GM19467 (cell line): Measurements from ENCODE around the gene IL6ST.
A peak's percentile ranks its signal among the peaks of the same experiment; 100 is the strongest.
"Not testable (repeated sequence)": the region's sequence is repeated elsewhere in the genome, so short reads cannot be mapped to it uniquely, and the experiment has no call there.

Experiments
- ATAC-seq: cut with Tn5 transposase; IDR thresholded peaks from one replicate; pipeline ENCODE4 v1.9.1; 2021; ENCODE audit warnings: mild to moderate bottlenecking, moderate library complexity; ENCODE audit not compliant: unreplicated experiment

The IL6ST gene

DNA sequence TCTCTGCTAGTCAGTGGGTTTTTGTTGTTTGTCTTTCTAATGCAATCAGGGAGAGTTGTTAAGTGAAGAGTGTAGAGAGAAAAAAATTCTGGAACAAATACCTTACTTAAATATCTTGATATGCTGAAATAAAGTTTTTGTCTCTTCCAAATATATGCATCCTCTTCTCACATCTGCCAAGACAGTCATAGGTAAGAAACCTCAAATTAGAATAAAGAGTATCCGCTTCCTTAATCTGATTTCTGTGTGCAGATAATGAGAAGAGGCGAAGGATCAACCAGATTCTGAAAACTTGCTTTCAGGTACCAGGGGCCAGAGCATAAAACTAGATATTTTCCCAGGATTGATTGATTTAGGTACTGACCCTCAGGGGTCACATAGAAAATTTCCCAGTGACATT, 11.3 kb upstream of the IL6ST start:
- no peak for ATAC-seq

DNA sequence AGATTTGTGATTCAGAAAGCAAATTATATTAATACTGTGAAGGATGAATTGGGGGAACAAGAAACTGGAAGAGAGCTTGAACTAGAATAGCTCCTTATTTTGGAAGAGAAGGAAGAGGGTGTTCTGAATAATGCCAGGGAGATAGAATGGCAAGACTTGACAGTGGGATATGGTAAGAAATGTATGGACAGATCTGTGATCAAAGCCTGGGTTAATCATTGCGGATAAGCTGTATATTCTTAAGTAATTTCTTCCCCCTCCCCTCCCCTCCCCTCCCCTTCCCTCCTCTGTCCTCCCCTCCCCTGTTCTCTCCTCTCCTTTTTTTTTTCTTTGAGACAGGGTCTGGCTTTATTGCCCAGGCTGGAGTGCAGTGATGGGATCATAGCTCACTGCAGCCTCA, 10.1 kb upstream of the IL6ST start:
- no peak for ATAC-seq

DNA sequence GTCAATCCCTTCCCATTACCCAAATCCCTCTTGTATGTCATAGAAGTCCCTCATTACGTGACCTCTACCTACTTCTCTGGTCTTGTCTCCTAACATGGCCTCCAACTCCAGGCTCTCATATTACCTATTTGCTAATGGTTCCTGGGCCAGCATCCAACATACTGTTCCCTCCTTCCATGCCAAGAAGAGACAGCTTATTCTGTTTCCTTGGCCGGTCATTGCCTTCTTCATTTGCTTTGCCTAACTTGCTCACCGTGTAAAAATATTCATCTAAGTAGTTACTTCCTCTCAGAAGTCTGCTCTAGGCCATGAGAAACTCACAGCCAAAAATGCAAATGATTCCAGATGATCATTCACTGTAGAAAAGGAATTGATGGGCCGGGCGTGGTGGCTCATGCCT, 8.9 kb upstream of the IL6ST start:
- no peak for ATAC-seq

DNA sequence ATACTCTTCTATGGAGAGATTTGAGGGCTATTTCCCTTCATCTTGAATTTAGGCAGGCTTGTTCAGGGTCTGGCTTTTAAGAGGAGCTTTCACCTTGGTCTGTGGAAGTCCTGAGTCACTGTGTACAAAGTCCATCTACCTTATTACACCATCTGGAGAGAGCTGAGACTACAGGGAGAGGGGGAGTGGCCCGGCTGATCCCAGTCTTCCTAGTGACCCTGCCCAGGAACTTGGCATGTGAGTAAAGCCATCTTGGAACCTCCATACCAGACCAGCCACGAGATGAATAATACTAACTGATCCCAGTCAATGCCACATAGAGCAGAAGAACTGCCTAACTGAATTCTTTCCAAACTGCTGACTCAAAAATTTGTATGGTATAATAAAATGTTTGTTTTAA, 8.4 kb upstream of the IL6ST start:
- ATAC-seq: no peak

DNA sequence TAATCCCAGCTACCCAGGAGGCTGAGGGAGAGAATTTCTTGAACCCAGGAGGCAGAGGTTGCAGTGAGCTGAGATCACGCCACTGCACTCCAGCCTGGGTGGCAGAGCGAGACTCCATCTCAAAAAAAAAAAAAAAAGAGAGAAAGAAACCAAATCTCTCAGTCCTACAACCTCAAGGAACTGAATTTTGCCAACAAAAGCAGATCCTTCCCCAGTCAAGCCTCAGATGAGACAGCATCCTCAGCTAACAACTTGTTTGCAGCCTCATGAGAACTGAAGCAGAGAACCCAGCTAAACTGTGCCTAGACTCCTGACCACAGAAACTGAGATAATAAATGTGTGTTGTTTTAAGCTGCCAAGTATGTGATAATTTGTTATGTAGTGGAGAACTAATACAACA, 7.5 kb upstream of the IL6ST start:
- ATAC-seq: no peak

DNA sequence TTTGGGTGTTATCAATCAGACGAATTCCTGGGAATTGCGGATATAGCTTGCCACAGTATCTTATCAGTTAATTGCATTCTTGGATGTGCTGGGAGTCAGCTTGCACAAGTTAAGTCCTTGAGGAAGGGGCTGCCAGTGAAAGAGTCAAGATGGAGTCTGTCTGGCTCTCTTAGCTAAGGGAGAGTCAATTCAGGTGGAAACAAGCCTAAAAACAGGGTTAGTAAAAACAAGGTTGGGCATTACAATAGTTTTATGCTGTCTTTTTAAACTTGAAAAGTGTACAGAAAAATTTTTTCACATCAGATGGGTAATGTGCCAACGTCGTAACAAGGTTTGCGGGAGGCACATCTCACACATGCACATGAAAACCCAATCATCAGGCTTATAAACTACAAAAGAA, 5.5 kb upstream of the IL6ST start:
- not testable (repeated sequence) for ATAC-seq

DNA sequence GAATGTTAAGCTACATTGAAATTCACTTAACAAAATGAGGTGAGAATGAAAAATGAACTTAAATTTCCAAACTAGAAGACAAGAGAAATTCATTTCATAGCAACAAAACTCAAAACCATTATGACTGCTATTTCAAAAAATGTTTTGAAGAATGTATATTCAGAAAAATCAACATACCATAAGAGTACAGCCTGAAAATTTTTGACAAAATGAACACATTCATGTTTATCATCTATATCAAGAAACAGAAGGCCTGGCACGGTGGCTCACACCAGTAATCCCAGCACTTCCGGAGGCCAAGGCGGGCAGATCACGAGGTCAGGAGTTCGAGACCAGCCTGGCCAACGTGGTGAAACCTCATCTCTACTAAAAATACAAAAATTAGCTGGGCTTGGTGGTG, 4.2 kb upstream of the IL6ST start:
- no peak for ATAC-seq

DNA sequence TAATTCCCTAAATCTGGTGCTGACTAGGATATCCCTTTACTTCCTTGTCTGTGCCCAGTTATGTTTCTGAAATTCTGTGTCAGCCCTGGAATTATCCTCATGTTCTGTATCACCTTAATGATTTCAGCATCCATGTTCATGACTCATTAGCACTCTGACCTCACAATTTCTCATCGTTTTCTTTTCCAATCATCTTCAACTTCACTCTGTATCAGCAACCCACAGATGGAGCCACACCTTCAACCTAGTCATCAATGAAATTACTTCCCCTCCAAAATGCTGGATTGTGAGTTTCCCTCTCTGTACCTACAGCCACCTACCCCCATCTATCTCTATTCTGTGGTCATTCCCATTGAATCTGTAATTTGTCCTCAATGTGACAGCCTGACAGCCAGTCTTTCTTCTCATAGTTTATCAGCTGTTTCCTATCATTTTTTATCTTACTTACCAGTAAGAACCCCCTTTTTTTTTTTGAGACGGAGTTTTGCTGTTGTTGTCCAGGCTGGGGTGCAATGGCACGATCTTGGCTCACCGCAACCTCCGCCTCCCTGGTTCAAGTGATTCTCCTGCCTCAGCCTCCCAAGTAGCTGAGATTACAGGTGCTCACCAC, 3.1 kb upstream of the IL6ST start:
- no peak for ATAC-seq

DNA sequence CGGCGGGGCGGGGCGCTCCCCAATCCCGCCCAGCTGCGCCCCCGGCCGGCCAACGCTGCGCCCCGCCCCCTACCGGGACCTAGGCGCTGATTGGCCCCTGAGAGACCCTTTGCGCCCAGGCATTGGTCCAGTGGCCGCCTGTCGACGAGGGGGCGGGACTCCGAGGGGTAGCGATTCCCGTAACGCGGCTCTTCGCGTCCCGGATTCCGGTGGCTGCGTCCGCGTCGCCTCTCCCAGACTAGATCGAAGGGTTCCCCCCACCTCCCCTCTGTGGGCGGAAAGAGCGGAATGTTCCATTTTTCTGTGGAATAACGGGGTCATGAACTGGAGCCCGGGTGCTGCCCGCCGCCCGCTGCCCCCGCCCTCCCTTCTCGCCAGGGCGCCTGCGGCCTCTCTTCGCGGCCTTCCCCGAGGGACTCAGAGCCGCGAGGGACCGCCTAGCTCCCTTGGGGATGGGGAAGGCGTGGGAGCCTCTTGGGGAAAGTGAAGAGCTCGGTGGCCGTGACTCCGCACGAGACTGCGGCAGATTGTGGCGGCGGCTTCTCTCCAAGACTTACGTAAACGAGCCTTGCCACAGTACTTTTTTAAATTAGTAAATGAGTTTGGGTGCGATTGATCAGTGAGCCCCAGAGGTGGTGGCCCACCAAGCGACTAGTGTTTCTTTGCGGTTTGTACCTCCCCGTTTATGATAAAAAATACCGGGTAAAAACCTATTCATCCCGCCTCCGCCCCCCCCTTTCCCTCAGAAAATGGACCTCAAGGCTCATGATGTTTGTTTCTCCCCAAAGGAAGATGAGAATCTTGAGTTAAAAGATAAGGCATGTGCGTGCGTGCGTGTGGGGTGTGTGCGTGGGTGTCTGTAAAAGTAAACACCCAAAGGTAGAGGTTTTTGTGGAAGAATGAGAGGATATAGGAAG, 493 bp upstream of the IL6ST start:
- peak; percentile 90 for ATAC-seq

DNA sequence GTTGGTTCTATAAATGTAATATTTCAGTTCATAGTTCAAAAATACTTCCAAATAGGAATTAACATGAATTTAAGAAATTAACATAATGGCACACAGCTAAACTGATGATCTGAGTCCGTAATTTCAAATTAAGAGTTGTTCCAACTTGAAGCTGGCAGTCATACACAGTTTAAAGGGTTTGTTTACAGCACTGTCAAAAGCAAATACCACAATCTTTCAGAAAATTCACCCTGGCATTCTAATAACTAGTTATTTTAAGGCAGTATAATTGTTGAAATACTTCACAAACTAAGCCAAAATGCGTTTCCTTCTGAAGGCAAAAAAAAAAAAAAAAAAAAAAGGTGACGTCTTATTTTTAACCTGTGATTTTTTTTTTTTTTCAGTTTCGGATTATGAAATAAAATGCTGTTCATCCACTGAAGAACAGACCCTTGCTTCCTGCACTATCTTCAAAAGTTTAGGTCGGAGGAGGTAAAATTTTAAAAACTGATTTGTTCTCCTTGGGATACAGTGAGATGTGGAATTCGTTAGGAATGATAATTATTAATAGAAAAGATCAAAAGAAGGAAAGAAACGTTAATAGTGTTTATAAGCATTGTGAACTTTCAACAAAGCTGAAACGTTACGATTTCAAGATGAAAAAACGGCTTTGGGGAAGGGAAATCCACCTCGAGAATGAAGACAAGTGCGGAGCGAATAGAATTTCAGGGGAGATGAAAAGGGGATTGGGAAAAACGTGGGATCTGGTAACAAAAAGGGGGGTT, 850 bp downstream of the IL6ST start:
- ATAC-seq: no peak

DNA sequence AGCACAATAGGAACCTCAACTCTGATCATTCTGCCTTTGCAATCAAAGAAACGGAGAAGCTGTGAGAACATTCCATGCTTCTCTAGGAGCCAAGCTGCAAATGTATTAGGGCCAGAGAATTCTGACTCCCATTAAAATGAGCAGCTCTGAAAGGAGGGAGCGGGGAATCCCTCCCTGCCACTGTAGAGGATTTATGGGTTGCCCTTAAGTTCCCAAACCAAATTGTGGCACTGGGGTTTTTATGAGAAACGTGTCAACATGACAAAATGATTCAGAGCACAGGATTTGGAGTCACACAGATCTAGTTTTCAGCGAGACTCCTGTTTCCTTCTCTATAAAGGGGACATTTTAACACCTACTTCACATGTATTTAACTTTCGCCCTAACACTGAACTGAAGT, 1.8 kb downstream of the IL6ST start:
- no peak for ATAC-seq

DNA sequence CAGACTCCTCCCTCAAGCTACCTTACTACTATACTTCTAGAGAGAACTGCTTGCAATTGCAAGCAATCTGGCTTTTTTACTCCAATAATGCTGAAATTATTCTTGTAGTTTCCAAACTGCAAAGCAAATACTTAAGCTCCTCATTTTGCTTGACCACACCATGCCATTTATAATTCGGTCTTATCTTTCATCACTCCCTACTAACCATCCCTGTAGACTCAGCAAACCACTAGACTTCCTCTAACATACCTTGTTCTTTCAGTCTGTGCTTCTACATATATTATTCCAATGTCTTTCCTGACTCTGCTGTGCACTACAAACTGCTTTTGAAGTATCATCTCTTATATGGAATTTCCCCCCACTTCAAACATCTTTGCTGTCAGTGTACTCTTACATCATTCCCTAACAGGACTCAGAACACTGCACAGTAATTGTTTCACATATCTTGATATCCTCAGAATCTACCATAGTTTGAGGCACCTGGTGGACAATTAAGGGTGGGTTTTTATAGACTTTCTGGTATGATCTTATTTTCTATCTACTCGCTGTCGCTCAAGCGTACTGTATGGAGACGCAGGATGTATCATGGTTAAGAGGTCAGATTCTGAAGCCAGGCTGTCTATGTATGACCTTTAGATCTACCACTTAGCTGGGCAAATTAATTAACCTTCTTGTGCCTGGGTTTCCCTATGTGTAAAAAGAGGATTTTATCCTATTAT, 2.8 kb downstream of the IL6ST start:
- no peak for ATAC-seq

DNA sequence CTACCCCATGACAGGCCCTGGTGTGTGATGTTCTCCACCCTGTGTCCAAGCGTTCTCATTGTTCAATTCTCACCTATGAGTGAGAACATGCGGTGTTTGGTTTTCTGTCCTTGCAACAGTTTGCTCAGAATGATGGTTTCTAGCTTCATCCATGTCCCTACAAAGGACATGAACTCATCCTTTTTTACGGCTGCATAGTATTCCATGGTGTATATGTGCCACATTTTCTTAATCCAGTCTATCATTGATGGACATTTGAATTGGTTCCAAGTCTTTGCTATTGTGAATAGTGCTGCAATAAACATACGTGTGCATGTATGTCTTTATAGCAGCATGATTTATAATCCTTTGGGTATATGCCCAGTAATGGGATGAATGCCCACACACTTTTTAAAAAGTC, 3.9 kb downstream of the IL6ST start:
- not testable (repeated sequence) for ATAC-seq

DNA sequence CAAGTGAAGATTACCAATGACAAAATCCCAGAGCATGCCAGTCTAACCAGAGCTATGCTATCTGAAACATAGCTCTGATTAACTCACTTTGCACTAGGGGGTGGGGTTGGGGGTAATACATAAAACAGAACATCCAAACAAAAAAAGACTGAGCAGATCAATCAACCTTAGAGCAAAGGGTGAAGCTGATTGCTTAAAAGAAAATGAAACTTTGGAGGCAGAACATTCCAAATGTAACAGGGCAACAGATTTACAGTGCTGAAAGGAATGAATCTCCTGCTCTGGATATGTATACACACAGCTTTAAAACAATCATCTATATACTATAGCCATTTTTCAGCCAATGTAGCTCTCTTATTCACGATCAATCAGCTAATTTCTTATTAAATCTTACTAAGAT, 4.9 kb downstream of the IL6ST start:
- ATAC-seq: no peak

DNA sequence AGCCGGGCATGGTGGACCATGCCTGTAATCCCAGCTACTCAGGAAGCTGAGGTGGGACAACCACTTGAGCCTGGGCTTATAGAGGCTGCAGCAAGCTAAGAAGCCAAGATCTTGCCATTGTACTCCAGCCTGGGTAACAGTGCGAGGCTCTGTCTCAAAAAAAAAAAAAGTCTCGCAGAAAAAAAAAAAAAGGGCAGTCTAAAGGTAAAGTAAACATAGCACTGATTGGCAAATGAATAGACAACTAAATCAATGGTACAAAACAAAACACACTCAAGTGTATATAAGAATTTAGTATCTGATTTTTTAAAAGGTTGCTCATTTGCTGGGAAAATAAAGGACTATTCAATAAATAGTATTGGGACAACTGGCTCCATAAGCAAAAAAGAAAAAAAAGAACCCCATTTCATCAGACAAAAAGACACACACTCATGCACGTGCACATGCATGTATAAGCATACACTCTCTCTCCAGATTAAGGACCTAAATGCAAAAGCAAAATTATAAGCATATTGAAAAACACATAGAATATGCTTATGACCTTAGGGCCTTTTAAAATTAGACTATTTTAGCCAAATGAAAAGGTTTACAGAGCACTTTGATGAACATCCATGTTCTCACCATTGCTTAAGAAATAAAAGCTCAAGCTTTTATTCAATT, 5.7 kb downstream of the IL6ST start:
- ATAC-seq: no peak

DNA sequence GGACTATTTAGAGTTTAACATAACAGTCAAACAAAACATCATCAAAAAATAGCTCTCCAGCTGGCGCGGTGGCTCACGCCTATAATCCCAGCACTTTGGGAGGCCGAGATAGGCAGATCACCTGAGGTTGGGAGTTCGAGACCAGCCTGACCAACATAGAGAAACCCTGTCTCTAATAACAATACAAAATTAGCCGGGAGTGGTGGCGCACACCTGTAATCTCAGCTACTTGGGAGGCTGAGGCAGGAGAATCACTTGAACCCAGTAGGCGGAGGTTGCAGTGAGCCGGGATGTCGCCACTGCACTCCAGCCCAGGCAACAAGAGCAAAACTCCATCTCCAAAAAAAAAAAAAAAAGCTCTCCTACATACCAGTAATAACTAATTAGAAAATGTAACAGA, 6.3 kb downstream of the IL6ST start:
- ATAC-seq: not testable (repeated sequence)

DNA sequence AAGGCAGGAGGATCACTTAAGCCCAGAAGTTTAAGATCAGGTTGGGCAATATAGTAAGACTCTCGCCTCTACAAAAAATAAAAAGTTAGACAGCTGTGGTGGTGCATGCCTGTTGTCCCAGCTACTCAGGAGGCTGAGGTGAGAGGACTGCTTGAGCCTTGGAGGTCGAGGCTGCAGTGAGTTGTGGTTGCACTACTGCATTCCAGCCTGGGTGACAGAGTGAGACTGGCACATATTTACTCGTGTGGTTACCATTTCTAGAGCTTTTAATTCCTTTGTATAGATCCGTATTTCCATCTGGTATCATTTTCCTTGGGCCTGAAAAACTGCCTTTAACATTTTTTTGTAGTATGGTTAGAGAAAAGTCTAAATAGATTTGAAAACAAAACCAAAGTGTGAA, 7.8 kb downstream of the IL6ST start:
- no peak for ATAC-seq

DNA sequence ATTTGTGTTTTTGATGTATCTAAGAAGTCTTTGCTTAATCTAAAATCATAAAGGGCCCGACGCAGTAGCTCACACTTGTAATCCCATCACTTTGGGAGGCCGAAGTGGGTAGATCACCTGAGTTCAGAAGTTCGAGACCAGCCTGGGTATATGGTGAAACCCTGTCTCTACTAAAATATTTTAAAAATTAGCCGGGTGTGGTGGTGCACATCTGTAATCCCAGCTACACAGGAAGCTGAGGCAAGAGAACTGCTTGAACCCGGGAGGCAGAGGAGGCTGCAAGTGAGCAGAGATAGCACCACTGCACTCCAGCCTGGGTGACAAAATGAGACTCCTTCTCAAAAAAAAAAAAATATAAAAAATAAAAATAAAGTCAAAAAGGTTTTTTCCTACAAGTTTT, 9.6 kb downstream of the IL6ST start:
- no peak for ATAC-seq

DNA sequence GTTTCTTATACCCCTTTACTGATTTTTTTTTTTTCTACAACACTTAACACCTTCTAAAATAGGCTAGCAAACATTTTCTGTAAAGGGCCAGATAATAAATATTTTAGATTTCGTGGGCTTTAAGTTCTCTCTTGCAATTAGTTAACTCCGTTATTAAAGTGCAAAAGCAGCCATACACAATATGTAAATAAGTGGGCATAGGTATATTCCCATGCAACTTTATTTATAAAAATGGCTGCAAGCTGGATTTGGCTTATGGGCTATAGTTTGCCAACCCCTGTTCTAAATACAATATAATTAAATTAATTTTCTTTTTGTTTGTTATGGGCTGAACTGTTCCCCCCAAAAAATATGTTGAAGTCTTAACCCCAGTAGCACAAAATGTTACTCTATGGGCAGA, 10.8 kb downstream of the IL6ST start:
- no peak for ATAC-seq

DNA sequence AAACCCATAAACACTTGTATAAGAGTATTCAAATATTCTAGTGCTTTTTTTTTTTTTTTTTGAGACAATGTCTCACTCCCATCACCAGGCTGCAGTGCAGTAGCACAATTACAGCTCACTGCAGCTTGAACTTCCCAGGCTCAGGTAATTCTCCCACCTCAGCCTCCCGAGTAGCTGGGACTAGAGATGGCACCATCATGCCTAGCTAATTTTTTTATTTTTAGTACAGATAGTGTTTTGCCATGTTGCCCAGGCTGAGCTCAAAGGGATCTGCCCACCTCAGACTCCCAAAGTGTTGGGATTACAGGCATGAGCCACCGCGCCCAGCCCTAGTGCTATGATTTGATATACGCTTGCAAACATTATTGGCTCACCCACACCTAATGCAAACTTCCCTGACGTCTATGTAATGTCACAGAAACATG, 11.8 kb downstream of the IL6ST start:
- no peak for ATAC-seq

DNA sequence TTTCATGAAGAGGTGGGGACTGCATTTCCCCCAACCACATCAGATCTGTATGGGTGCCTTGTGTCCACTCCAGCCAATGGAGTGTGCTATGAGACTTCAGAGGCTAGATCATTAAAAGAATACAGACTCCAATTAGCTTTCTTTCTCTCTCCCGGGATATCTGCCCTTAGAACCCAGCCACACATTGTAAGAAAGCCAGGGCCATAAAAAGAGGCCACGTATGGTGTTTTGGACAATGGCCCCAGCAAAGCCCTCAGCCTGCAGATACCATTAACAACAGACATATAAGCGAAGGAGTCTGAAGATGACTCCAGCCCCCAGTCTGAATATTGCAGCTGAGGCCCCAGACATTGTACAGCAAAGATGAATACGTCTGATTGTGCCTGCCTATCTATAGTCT, 21.5 kb downstream of the IL6ST start:
- no peak for ATAC-seq
